Smooth muscle cell (in vitro differentiated cells): ENCODE data around the gene ERG. TPM values are rescaled to one million over a fixed set of nuclear protein-coding genes. Genes with fewer than 3 reads are reported as not detected.

ENCODE experiments used
- DNase-seq: peaks from one replicate; lab custom pipeline; 2025; ENCODE audit not compliant: unreplicated experiment; lab: John Stamatoyannopoulos, UW
- H2AFZ ChIP-seq: fragments of 200-600 bp; sonication (generic); 2 replicates; pipeline ENCODE4 v1.6.0; 2016; ENCODE audit warnings: antibody characterized with exemption, low read depth, mild to moderate bottlenecking
- H3F3A ChIP-seq: fragments of 200-600 bp; sonication (generic); 2 replicates; pipeline ENCODE4 v1.6.0; 2017; ENCODE audit warnings: antibody characterized with exemption, low read depth
- H3K27ac ChIP-seq: fragments of 200-600 bp; sonication (generic); 2 replicates; pipeline ENCODE4 v1.5.1; 2016; ENCODE audit warnings: low read depth, mild to moderate bottlenecking
- H3K27me3 ChIP-seq: fragments of 200-600 bp; sonication (generic); 2 replicates; pipeline ENCODE4 v1.6.1; 2016; ENCODE audit warnings: low read depth, mild to moderate bottlenecking
- H3K36me3 ChIP-seq: fragments of 200-600 bp; sonication (generic); 2 replicates; pipeline ENCODE4 v1.5.1; 2016; ENCODE audit warnings: low read depth
- H3K4me1 ChIP-seq: fragments of 200-600 bp; sonication (generic); 2 replicates; pipeline ENCODE4 v1.5.1; 2016; ENCODE audit warnings: low read depth
- H3K4me2 ChIP-seq: fragments of 200-600 bp; sonication (generic); 2 replicates; pipeline ENCODE4 v1.6.0; 2016; ENCODE audit warnings: mild to moderate bottlenecking
- H3K4me3 ChIP-seq: fragments of 200-600 bp; sonication (generic); 2 replicates; pipeline ENCODE4 v1.5.1; 2016; ENCODE audit warnings: mild to moderate bottlenecking
- H3K79me2 ChIP-seq: fragments of 200-600 bp; sonication (generic); 2 replicates; pipeline ENCODE4 v1.6.0; 2016; ENCODE audit warnings: low read depth, mild to moderate bottlenecking
- H3K9ac ChIP-seq: fragments of 200-600 bp; sonication (generic); 2 replicates; pipeline ENCODE4 v1.6.0; 2016; ENCODE audit warnings: low read depth
- H3K9me3 ChIP-seq: fragments of 200-600 bp; sonication (generic); replicated peaks from 2 replicates; pipeline ENCODE4 v1.5.1; 2016; ENCODE audit warnings: low read depth
- H4K20me1 ChIP-seq: fragments of 200-600 bp; sonication (generic); 2 replicates; pipeline ENCODE4 v1.6.0; 2016; ENCODE audit warnings: low read depth
- WGBS: methylation state at CpG from one replicate; pipeline ENCODE4 v1.1.7; 2016; ENCODE audit warnings: low lambda C conversion rate; 5-methylcytosine and 5-hydroxymethylcytosine counted together
- polyA plus RNA-seq: library from polyadenylated mRNA; unstranded; fragments of >200 nt; fragmentation: Nextera tagmentation; extraction: Ambion mirVana; gene quantifications from 2 replicates; pipeline ENCODE4 v1.2.1, GENCODE V29; 2016
- total RNA-seq: library from RNA; depleted of rRNA; stranded (reverse); fragments of >200 nt; gene quantifications from 2 replicates; pipeline ENCODE4 v1.2.3, GENCODE V29; 2014
- TF ChIP-seq, protein P1 (sequence below): fragments of 200-600 bp; sonication (generic); IDR thresholded peaks from 2 replicates; pipeline ENCODE4 v1.5.1; 2017; ENCODE audit warnings: borderline replicate concordance, mild to moderate bottlenecking, antibody characterized with exemption; ENCODE audit not compliant: insufficient read depth, poor library complexity, severe bottlenecking

Gene ERG
- total and polyA plus RNA-seq, 2 experiments from 2014 or later = 11.0 to 14.4 TPM

DNA sequence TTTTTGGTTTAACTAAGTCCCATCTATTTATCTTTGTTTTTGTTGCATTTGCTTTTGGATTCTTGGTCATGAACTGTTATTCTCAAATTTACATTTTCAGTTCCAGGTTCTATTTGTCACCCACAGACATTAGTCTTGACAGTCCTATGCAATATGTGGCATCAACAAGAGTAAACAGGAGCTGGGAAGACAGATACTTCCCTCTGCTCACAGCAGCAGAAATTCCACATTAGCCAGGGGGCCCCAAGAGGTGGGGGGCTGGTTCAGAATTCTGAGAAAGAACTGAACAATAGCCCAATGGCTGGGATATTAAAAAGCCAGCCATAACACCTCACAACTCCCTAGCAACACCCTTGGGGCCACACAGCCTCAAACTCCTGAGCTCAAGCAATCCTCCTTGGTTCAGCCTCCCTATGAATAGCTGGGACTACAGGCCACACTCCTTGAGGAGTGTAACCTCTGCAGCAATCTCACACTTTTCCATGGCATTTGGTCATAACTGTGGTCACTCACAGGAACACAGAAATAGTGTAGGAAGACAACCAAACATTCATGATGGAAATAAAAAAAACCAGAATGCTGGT, 67.8 kb downstream of the ERG start:
- H3K36me3 ChIP-seq = no peaks in the 10 kb centered on the region
- TF ChIP-seq, protein P1, sequence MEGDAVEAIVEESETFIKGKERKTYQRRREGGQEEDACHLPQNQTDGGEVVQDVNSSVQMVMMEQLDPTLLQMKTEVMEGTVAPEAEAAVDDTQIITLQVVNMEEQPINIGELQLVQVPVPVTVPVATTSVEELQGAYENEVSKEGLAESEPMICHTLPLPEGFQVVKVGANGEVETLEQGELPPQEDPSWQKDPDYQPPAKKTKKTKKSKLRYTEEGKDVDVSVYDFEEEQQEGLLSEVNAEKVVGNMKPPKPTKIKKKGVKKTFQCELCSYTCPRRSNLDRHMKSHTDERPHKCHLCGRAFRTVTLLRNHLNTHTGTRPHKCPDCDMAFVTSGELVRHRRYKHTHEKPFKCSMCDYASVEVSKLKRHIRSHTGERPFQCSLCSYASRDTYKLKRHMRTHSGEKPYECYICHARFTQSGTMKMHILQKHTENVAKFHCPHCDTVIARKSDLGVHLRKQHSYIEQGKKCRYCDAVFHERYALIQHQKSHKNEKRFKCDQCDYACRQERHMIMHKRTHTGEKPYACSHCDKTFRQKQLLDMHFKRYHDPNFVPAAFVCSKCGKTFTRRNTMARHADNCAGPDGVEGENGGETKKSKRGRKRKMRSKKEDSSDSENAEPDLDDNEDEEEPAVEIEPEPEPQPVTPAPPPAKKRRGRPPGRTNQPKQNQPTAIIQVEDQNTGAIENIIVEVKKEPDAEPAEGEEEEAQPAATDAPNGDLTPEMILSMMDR = no peak
- H3K79me2 ChIP-seq = no peaks in the 10 kb centered on the region

GRCh38 chr21:38429011-38429410, 69.3 kb downstream of the ERG start:
- Histone ChIP-seq H3K27me3 (no peaks in the 10 kb centered on the region), H2AFZ (no peak overlapping the region), H3K4me2 (no peak overlapping the region), H3K9me3 (no peaks in the 10 kb centered on the region), H3K9ac (no peak overlapping the region), H4K20me1 (no peaks in the 10 kb centered on the region), H3K4me3 (no peak overlapping the region), H3K79me2 (no peaks in the 10 kb centered on the region), H3K4me1 (no peaks in the 10 kb centered on the region), H3F3A (no peaks in the 10 kb centered on the region), H3K36me3 (no peaks in the 10 kb centered on the region), H3K27ac (no peak overlapping the region)
- TF ChIP-seq, protein P1 = no peak
- WGBS = 91% methylated on average over 2 of the region's 2 CpGs
- no peak for DNase-seq

More for the DNA sequence above, 67.8 kb downstream of the ERG start:
- Histone ChIP-seq H3K4me2 (no peak overlapping the region), H3K4me1 (peaks cover 9% of the 10 kb centered on the region), H3K9me3 (no peaks in the 10 kb centered on the region), H4K20me1 (no peaks in the 10 kb centered on the region), H2AFZ (no peak overlapping the region), H3K9ac (no peak overlapping the region), H3K27me3 (no peaks in the 10 kb centered on the region), H3K27ac (no peak overlapping the region), H3K4me3 (no peak overlapping the region), H3F3A (no peaks in the 10 kb centered on the region)
- no peak for DNase-seq

DNA sequence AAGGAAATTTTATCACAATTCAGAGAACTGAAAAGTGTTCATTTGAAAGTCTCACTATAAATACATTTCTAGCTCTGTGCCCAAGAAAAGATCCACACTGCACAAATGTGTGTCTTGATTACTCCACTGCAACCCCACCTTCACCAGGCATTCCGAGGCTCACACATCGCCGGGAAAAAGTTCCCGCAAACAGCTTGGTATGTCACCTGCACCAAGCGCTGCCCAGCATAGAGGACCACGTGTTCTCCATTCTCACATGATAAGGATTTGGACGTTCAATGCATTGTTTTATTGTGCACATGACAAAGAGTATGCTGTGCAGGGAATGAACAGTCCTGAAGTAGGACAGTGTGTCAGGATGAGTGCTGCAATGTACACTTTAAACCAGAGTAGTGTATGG, 70.1 kb downstream of the ERG start:
- WGBS = 84% methylated on average over 7 of the region's 7 CpGs
- H3K9me3 ChIP-seq = no peaks in the 10 kb centered on the region
- no peak for DNase-seq
- no peak overlapping the region for H2AFZ ChIP-seq
- TF ChIP-seq, protein P1 = no peak
- no peak overlapping the region for H3K4me3 ChIP-seq
- H3K4me1 ChIP-seq = no peaks in the 10 kb centered on the region
- H3K27ac ChIP-seq = no peak overlapping the region
- H3K9ac ChIP-seq = no peak overlapping the region
- H3K36me3 ChIP-seq = no peaks in the 10 kb centered on the region
- H3K4me2 ChIP-seq = no peak overlapping the region
- no peaks in the 10 kb centered on the region for H3K79me2 ChIP-seq
- H3F3A ChIP-seq = no peaks in the 10 kb centered on the region
- no peaks in the 10 kb centered on the region for H4K20me1 ChIP-seq
- no peaks in the 10 kb centered on the region for H3K27me3 ChIP-seq

GRCh38 chr21:38424305-38425019, 73.8 kb downstream of the ERG start:
- H3K9me3 ChIP-seq = no peaks in the 10 kb centered on the region
- no peak overlapping the region for H3K9ac ChIP-seq
- TF ChIP-seq, protein P1 = no peak
- no peaks in the 10 kb centered on the region for H3K4me1 ChIP-seq
- H3K27me3 ChIP-seq = no peaks in the 10 kb centered on the region
- H4K20me1 ChIP-seq = no peaks in the 10 kb centered on the region
- H3K4me2 ChIP-seq = no peak overlapping the region
- no peaks in the 10 kb centered on the region for H3F3A ChIP-seq
- H3K36me3 ChIP-seq = no peaks in the 10 kb centered on the region
- no peak overlapping the region for H3K4me3 ChIP-seq
- WGBS = 81% methylated on average over 11 of the region's 11 CpGs
- DNase-seq = no peak
- H3K79me2 ChIP-seq = no peaks in the 10 kb centered on the region
- H2AFZ ChIP-seq = no peak overlapping the region
- H3K27ac ChIP-seq = no peak overlapping the region
